Measurements from ENCODE around the gene SRBD1.
A peak's percentile ranks its signal among the peaks of the same experiment; 100 is the strongest.

The SRBD1 gene

DNA sequence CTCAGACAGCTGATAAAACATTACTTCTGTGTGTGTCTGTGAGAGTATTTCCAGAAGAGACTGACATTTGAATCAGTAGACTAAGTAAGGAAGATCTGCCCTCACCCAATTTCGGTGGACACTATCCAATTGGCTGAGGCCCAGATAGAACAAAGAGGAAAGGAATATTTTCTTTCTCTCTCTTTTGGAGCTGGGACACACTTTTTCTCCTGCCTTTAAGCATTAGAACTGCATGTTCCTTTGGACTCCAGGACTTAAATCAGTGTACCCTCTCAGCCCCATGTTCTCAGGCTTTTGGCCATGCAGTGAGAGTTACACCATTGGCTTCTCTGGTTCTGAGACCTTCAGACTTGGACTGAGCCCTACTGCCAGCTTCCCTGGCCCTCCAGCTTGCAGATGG lies 3.3 kb upstream of the SRBD1 start:
- no peak for TF ChIP-seq CTCF (IDR thresholded peaks at IDR 0.05; ENCODE audit: low read depth, low read length)
- no peak overlapping the region for H3K4me3 ChIP-seq (replicated peaks in 1 of 2; ENCODE audit: low read depth in 2 of 2, low read length in 2 of 2)
- peak; percentile 3 to 19 for DNase-seq (ENCODE audit: low read depth in 2 of 2)

DNA sequence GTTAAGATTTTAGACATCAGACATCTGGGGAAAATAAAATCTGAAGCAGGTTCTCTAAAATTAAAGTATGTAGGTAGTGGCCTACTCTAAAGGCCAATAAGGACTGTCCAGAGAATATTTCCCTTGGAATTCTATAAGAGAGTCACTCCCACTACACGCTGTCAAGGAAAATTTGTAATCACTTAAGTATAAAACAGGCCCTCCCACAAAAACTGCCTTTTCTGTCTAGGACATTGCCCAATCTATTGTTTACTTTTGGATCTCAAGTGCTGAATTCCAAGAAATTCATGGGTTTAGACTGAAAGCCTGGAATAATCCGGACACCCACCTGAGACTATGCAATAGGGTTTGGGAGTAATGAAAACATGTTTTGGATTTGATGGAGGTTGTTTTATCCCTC lies 1.7 kb upstream of the SRBD1 start:
- no peak overlapping the region for H3K4me3 ChIP-seq (replicated peaks in 1 of 2; ENCODE audit: low read depth in 2 of 2, low read length in 2 of 2)
- peak; percentile 43 to 71 for DNase-seq (ENCODE audit: low read depth in 2 of 2)
- no peak for TF ChIP-seq CTCF (IDR thresholded peaks at IDR 0.05; ENCODE audit: low read depth, low read length)

DNA sequence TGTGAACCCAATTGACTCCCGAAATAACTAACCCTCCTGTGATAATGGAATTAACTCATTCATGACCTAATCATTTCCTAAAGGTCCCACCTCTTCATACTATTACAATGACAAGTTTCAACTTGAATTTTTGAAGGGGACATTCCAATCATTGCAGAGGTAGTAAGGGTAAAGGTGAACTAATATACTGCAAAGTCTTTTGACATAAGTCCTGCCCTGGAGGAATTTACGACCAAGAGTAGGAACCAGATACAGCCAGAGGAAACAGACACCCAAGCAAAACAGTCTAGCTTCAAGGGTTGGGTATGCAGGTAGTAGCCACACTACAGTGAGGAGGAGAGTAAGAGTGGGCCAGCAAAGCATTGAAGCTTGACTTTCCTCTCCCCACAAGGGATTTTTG lies 1.2 kb upstream of the SRBD1 start:
- no peak overlapping the region for H3K4me3 ChIP-seq (replicated peaks in 1 of 2; ENCODE audit: low read depth in 2 of 2, low read length in 2 of 2)
- DNase-seq (ENCODE audit: low read depth in 2 of 2) = no peak
- TF ChIP-seq CTCF (IDR thresholded peaks at IDR 0.05; ENCODE audit: low read depth, low read length) = no peak

DNA sequence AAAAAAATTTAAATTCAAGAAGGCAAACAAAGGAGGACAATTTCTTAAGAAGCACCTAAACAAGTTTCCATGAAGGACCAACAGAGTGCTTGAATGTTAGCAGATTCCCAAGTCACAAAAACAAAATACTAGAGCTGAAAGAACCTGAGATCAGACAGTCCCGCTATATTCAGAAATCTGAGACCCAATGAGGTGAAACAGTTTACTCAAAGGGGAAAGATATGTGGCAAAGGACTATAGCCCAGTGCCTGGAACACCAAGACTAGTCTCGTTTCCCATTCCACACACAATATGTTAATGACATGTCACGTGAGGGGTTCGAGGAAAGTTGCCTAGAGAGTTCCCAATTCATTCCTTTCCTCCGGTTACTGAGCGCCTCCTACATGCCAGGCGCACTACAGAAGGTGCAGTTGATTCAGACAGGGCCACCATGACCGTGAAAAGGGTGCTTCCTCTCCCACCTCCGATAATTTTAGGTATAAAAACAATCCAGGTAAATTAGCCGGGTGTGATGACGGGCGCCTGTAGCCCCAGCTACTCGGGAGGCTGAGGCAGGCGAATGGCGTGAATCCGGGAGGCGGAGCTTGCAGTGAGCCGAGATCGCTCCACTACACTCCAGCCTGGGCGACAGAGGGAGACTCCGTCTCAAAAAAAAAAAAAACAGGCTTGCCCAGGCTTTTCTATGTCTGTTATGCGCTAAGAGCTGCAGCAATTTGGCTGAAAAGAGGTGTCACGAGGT lies 617 bp downstream of the SRBD1 start:
- peak; percentile 74 to 78 for DNase-seq (ENCODE audit: low read depth in 2 of 2)

GRCh38 chr2:45607701-45608100 lies 3.4 kb downstream of the SRBD1 start:
- H3K4me3 ChIP-seq (replicated peaks in 1 of 2; ENCODE audit: low read depth in 2 of 2, low read length in 2 of 2) = no peak overlapping the region
- DNase-seq (ENCODE audit: low read depth in 2 of 2) = peak; percentile 35 to 45
- TF ChIP-seq CTCF (IDR thresholded peaks at IDR 0.05; ENCODE audit: low read depth, low read length) = peak; percentile 49

More for the DNA sequence above, 617 bp downstream of the SRBD1 start:
- peak; percentile 40 for TF ChIP-seq CTCF (IDR thresholded peaks at IDR 0.05; ENCODE audit: low read depth, low read length)
- H3K4me3 ChIP-seq (replicated peaks in 1 of 2; ENCODE audit: low read depth in 2 of 2, low read length in 2 of 2) = peak overlapping the region; percentile 71 to 73

DNA sequence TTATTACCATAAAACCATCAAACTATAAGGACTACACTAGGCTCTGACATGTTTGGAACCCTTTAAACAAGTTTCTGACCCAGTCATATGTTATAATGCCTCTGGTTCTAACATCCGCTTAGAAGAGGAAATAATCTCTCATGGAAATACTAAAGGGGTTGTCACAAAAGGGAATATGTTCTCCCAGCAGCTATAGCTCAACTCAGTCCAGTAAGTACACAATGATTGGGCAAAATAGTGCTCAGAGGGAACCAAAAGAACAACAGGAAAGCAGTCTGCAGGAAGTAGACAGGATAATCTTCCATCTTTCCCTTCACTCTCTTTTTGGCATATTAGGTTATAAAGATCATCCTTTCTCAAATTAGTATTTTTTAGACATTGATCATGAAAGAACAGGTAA lies 4.3 kb downstream of the SRBD1 start:
- no peak for TF ChIP-seq CTCF (IDR thresholded peaks at IDR 0.05; ENCODE audit: low read depth, low read length)
- H3K4me3 ChIP-seq (replicated peaks in 1 of 2; ENCODE audit: low read depth in 2 of 2, low read length in 2 of 2) = no peak overlapping the region
- DNase-seq (ENCODE audit: low read depth in 2 of 2) = no peak

GRCh38 chr2:45605116-45605515 lies 6.0 kb downstream of the SRBD1 start:
- no peak for TF ChIP-seq CTCF (IDR thresholded peaks at IDR 0.05; ENCODE audit: low read depth, low read length)
- no peak for DNase-seq (ENCODE audit: low read depth in 2 of 2)
- H3K4me3 ChIP-seq (replicated peaks in 1 of 2; ENCODE audit: low read depth in 2 of 2, low read length in 2 of 2) = no peak overlapping the region
